Keratinocyte (primary cell): ENCODE data around the gene AGMAT. TPM values are rescaled to one million over a fixed set of nuclear protein-coding genes. Genes with fewer than 3 reads are reported as not detected.

Source experiments
- DNase-seq: peaks from one replicate; pipeline ENCODE4 v3.0.0-alpha.2; 2011; ENCODE audit warnings: low read depth, missing footprints, low spot score
- FAIRE-seq: peaks from 2 replicates; lab custom pipeline; 2011; peaks lifted over from hg19 to GRCh38; lab: Jason Lieb, UNC
- H2AFZ ChIP-seq: 2 replicates; pipeline ENCODE4 v1.6.0; 2012; ENCODE audit warnings: low read length, control low read depth, inconsistent platforms; ENCODE audit not compliant: control insufficient read depth
- H3K27ac ChIP-seq: 2 replicates; pipeline ENCODE4 v1.5.1; 2011; ENCODE audit warnings: low read length; ENCODE audit not compliant: control insufficient read depth, insufficient read depth
- H3K27me3 ChIP-seq: 3 replicates; pipeline ENCODE4 v1.6.0; 2011; ENCODE audit warnings: low read length; ENCODE audit not compliant: control insufficient read depth, insufficient read depth; ENCODE audit errors: extremely low read depth
- H3K36me3 ChIP-seq, 2 experiments: 2 replicates in 1 of 2; 3 replicates in 1 of 2; pipeline ENCODE4 v1.5.1; 2011; ENCODE audit warnings: low read length in 2 of 2, mild to moderate bottlenecking in 1 of 2; ENCODE audit not compliant: control insufficient read depth in 2 of 2, insufficient read depth in 2 of 2; ENCODE audit errors: extremely low read depth in 1 of 2
- H3K4me1 ChIP-seq: 3 replicates; pipeline ENCODE4 v1.5.1; 2011; ENCODE audit warnings: low read length; ENCODE audit not compliant: control insufficient read depth, insufficient read depth; ENCODE audit errors: extremely low read depth
- H3K4me2 ChIP-seq: 3 replicates; pipeline ENCODE4 v1.6.0; 2011; ENCODE audit warnings: low read depth, low read length; ENCODE audit not compliant: control insufficient read depth, insufficient read depth; ENCODE audit errors: extremely low read depth
- H3K4me3 ChIP-seq, 3 experiments: fragments of 200-600 bp in 1 of 3; sonication (generic) in 1 of 3; 2 replicates in 2 of 3; 3 replicates in 1 of 3; pipeline ENCODE4 v1.5.1; 2011 to 2016; ENCODE audit warnings: low read length in 3 of 3, mild to moderate bottlenecking in 3 of 3, control low read depth in 2 of 3, inconsistent platforms in 1 of 3, low read depth in 1 of 3, mixed read lengths in 1 of 3, mixed run types in 1 of 3, moderate library complexity in 1 of 3; ENCODE audit not compliant: control insufficient read depth in 2 of 3, insufficient read depth in 2 of 3; ENCODE audit errors: extremely low read depth in 1 of 3
- H3K79me2 ChIP-seq: 2 replicates; pipeline ENCODE4 v1.6.0; 2012; ENCODE audit warnings: low read length; ENCODE audit not compliant: control insufficient read depth, insufficient read depth
- H3K9ac ChIP-seq: 3 replicates; pipeline ENCODE4 v1.6.0; 2011; ENCODE audit warnings: low read length; ENCODE audit not compliant: control insufficient read depth, insufficient read depth; ENCODE audit errors: extremely low read depth
- H3K9me1 ChIP-seq: 3 replicates; pipeline ENCODE4 v1.6.0; 2011; ENCODE audit warnings: low read length; ENCODE audit not compliant: control insufficient read depth, insufficient read depth; ENCODE audit errors: extremely low read depth
- H3K9me3 ChIP-seq: 2 replicates; pipeline ENCODE4 v1.5.1; 2012; ENCODE audit warnings: low read depth, low read length; ENCODE audit not compliant: control insufficient read depth
- H4K20me1 ChIP-seq: 3 replicates; pipeline ENCODE4 v1.6.0; 2011; ENCODE audit warnings: low read length; ENCODE audit not compliant: control insufficient read depth, insufficient read depth; ENCODE audit errors: extremely low read depth
- CTCF ChIP-seq, 3 experiments: IDR thresholded peaks in 1 of 3; conservative IDR thresholded peaks in 1 of 3; optimal IDR thresholded peaks in 1 of 3; 2 replicates in 2 of 3; 3 replicates in 1 of 3; pipeline versions ENCODE3 to v1.5.1; 2011; ENCODE audit warnings: low read length in 3 of 3, mild to moderate bottlenecking in 3 of 3, moderate library complexity in 2 of 3, control low read depth in 1 of 3, inconsistent platforms in 1 of 3; ENCODE audit not compliant: insufficient read depth in 2 of 3; ENCODE audit errors: extremely low read depth in 1 of 3
- EZH2 ChIP-seq: IDR thresholded peaks from one replicate; pipeline ENCODE4 v1.6.1; 2012; ENCODE audit warnings: inconsistent platforms, mild to moderate bottlenecking, low read length, moderate library complexity
- dilution Hi-C: fragments of 300-500 bp; cut with MboI; formaldehyde crosslinking; loops from one replicate; pipeline ENCODE4 v1.7.0; 2020; ENCODE audit warnings: low sequenced_read_pairs; ENCODE audit not compliant: extremely low pct_ligation_motif_present
- polyA plus RNA-seq, 5 experiments: library from polyadenylated mRNA; depleted of rRNA in 3 of 5; stranded (reverse) in 3 of 5; stranded (forward) in 1 of 5; unstranded in 1 of 5; fragments of >200 nt; gene quantifications; 1 replicate in 1 of 5; 2 replicates in 3 of 5; 3 replicates in 1 of 5; pipeline versions ENCODE4 v1.2.1 to v1.2.3, GENCODE V29; 2011 to 2012; ENCODE audit warnings: missing spikeins in 2 of 5, low read depth in 1 of 5, low replicate concordance in 1 of 5

The AGMAT gene
- polyA plus RNA-seq, 1 donor (not counting 4 experiments of a cell fraction or from before 2014, with no cell fraction given), result 0.21 TPM

- Histone ChIP-seq H3K4me1 (no peaks in the 10 kb centered on the region), H3K79me2 (no peaks in the 10 kb centered on the region), H4K20me1 (no peaks in the 10 kb centered on the region), H3K36me3 (no peaks in the 10 kb centered on the region), H3K4me3 (no peak overlapping the region), H3K9me3 (no peaks in the 10 kb centered on the region), H3K27ac (no peak overlapping the region), H3K27me3 (no peaks in the 10 kb centered on the region), H2AFZ (no peak overlapping the region), H3K9ac (no peak overlapping the region), H3K9me1 (no peaks in the 10 kb centered on the region), H3K4me2 (no peak overlapping the region)
- DNase-seq (no peak), FAIRE-seq (no peak)
- dilution Hi-C loops, result no loop called here
- no peak for TF ChIP-seq CTCF (optimal IDR thresholded peaks at IDR 0.05 in 1 of 3, IDR thresholded peaks at IDR 0.05 in 1 of 3, conservative IDR thresholded peaks at IDR 0.05 in 1 of 3; ENCODE audit: extremely low read depth in 1 of 3, insufficient read depth in 2 of 3, low read length in 3 of 3)
- TF ChIP-seq EZH2, result no peak
These were observed 9.2 kb downstream of the AGMAT start for GRCh38 chr1:15575549-15576150.

- no peaks in the 10 kb centered on the region for H3K79me2 ChIP-seq
- no peak for TF ChIP-seq CTCF (optimal IDR thresholded peaks at IDR 0.05 in 1 of 3, IDR thresholded peaks at IDR 0.05 in 1 of 3, conservative IDR thresholded peaks at IDR 0.05 in 1 of 3; ENCODE audit: extremely low read depth in 1 of 3, insufficient read depth in 2 of 3, low read length in 3 of 3)
- TF ChIP-seq EZH2, result no peak
- no peak overlapping the region for H3K4me3 ChIP-seq
- FAIRE-seq (no peak), DNase-seq (no peak)
- H3K4me1 ChIP-seq, result no peaks in the 10 kb centered on the region
- no peaks in the 10 kb centered on the region for H3K9me1 ChIP-seq
- dilution Hi-C loops, result no loop called here
- no peaks in the 10 kb centered on the region for H3K36me3 ChIP-seq
- H2AFZ ChIP-seq, result no peak overlapping the region
- H3K27ac ChIP-seq, result no peak overlapping the region
- no peaks in the 10 kb centered on the region for H4K20me1 ChIP-seq
- no peaks in the 10 kb centered on the region for H3K9me3 ChIP-seq
- H3K27me3 ChIP-seq, result no peaks in the 10 kb centered on the region
- H3K9ac ChIP-seq, result no peak overlapping the region
- H3K4me2 ChIP-seq, result no peak overlapping the region
These were observed 10.1 kb downstream of the AGMAT start for GRCh38 chr1:15574741-15575140.
